ENCODE data around the gene ARL6IP5.

- TF ChIP-seq CTCF (IDR thresholded peaks at IDR 0.05 in 2 of 3, conservative IDR thresholded peaks at IDR 0.05 in 1 of 3; ENCODE audit: borderline replicate concordance in 1 of 3, insufficient read depth in 1 of 3, low read depth in 2 of 3, low read length in 2 of 3): no peak
- no peak for TF ChIP-seq EZH2 (IDR thresholded peaks at IDR 0.05)
- TF ChIP-seq CEBPB (IDR thresholded peaks at IDR 0.05; ENCODE audit: low read depth): no peak
- no peak for TF ChIP-seq REST (IDR thresholded peaks at IDR 0.05; ENCODE audit: low read depth)
- no peak for TF ChIP-seq ATF3 (IDR thresholded peaks at IDR 0.05)
- TF ChIP-seq POLR2A (IDR thresholded peaks at IDR 0.05; ENCODE audit: borderline replicate concordance, extremely low read depth, insufficient read depth, insufficient read length): no peak
- TF ChIP-seq MAX (IDR thresholded peaks at IDR 0.05): no peak
- no peak for TF ChIP-seq TCF7L2 (IDR thresholded peaks at IDR 0.05; ENCODE audit: borderline replicate concordance, extremely low read depth, insufficient read depth, insufficient read length)
- TF ChIP-seq RAD21 (IDR thresholded peaks at IDR 0.05; ENCODE audit: low read depth): no peak
- TF ChIP-seq ELF1 (IDR thresholded peaks at IDR 0.05; ENCODE audit: borderline replicate concordance, low read depth): no peak
- no peak for TF ChIP-seq POLR2AphosphoS5 (IDR thresholded peaks at IDR 0.05; ENCODE audit: low read depth, low read length)
- no peak for TF ChIP-seq FOSL1 (IDR thresholded peaks at IDR 0.05; ENCODE audit: low read depth)
- no peak for TF ChIP-seq SIN3A (IDR thresholded peaks at IDR 0.05; ENCODE audit: low read depth)
- TF ChIP-seq SP1 (IDR thresholded peaks at IDR 0.05; ENCODE audit: low read depth): no peak
These were observed 10.9 kb downstream of the ARL6IP5 start for GRCh38 chr3:69095636-69096035.

All from HCT116 (cell line).